Right lobe of liver (tissue), 4 donors: ENCODE measurements around the gene OTX1.

Experiments
- POLR2A ChIP-seq: fragments of 450-650 bp; IDR thresholded peaks from one replicate; pipeline ENCODE4 v1.6.1; 2017; ENCODE audit warnings: antibody characterized with exemption, mild to moderate bottlenecking
- TF ChIP-seq, protein P1 (sequence below), 4 donors: fragments of 200-600 bp in 3 of 4; fragments of 450-650 bp in 1 of 4; IDR thresholded peaks; one replicate each; pipeline versions ENCODE4 v1.5.1 to v1.8.0; 2016 to 2022; ENCODE audit warnings: antibody characterized with exemption in 4 of 4, mild to moderate bottlenecking in 2 of 4
- donor health status: DM: no; HTN: no; CAD: no.
- donor health status: DM: no; HTN: no; CAD: no.
- donor health status: DM: no; HTN: yes; CAD: no.

DNA sequence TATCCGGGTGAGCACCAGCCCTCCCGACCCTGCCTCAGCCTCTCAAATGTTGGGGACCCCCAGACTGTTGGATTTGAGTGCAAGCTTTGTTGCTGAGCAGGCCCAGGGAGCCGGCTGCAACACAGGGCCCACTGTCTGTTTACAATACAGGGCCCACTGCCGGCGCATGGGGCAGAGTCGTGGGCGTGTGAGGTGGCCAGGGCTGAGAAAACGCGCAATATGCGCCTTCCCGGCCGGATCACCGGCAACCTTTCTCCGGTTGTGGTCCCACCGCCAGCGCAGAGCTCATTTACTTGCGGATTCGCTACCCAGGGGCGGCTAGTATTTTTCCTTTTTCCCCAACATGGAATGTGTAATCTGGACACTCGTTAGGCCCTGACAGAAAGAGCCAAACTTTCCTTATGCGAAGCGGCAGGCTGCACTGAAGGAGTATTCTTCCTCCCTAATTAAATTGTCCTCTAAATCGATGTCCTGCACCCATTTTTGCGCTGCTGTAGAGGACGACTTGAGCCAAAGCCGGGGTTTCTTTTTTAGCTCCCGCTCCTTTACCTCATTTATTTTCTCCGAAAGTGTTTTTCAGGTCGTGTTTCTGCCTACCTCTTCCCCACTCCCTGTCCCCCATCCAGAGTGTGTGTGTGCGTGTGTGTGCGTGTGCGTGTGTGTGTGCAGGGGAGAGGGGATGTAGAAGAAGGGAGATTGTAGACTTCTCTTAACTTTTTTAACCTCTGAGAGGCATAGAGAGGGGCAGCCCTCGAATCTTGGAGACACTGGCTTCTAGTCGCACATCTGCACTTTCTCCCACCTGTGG lies 2.7 kb downstream of the OTX1 start:
- TF ChIP-seq, protein P1, sequence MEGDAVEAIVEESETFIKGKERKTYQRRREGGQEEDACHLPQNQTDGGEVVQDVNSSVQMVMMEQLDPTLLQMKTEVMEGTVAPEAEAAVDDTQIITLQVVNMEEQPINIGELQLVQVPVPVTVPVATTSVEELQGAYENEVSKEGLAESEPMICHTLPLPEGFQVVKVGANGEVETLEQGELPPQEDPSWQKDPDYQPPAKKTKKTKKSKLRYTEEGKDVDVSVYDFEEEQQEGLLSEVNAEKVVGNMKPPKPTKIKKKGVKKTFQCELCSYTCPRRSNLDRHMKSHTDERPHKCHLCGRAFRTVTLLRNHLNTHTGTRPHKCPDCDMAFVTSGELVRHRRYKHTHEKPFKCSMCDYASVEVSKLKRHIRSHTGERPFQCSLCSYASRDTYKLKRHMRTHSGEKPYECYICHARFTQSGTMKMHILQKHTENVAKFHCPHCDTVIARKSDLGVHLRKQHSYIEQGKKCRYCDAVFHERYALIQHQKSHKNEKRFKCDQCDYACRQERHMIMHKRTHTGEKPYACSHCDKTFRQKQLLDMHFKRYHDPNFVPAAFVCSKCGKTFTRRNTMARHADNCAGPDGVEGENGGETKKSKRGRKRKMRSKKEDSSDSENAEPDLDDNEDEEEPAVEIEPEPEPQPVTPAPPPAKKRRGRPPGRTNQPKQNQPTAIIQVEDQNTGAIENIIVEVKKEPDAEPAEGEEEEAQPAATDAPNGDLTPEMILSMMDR (IDR thresholded peaks at IDR 0.05) = no peak
- no peak for TF ChIP-seq POLR2A
